OCI-LY7 (cell line): ENCODE data around the gene ZBTB20. TPM values are rescaled to one million over a fixed set of nuclear protein-coding genes. Genes with fewer than 3 reads are reported as not detected.

ENCODE experiments used
- BruUV-seq: library from RNA; stranded (reverse); fragments of 400-500 nt; replicated peaks from 2 replicates; lab custom pipeline; 2021; lab: Mats Ljungman, UMichigan
- CTCF ChIA-PET: fragments of 300-600 bp; sonication (Branson Sonifier 250); formaldehyde crosslinking; loops from one replicate; lab custom pipeline; 2022; ENCODE audit warnings: antibody characterized with exemption; ENCODE audit not compliant: unreplicated experiment; lab: Charles Lee
- POLR2A ChIA-PET: fragments of 300-600 bp; sonication (Branson Sonifier 250); formaldehyde crosslinking; loops from one replicate; lab custom pipeline; 2022; ENCODE audit warnings: antibody characterized with exemption; lab: Charles Lee
- DNase-seq: peaks from one replicate; pipeline ENCODE4 v3.0.0-alpha.2; 2015; ENCODE audit warnings: low spot score
- H2AFZ ChIP-seq: fragments of 200-600 bp; sonication (generic), shearing (Covaris generic); 2 replicates; pipeline ENCODE4 v1.6.1; 2014; ENCODE audit warnings: mild to moderate bottlenecking, antibody characterized with exemption, low read length, moderate library complexity
- H3K27ac ChIP-seq: fragments of 200-600 bp; sonication (generic); 2 replicates; pipeline ENCODE4 v1.5.1; 2014; ENCODE audit warnings: mixed run types, low read depth, mild to moderate bottlenecking, moderate library complexity, low read length, inconsistent platforms; ENCODE audit not compliant: poor library complexity, severe bottlenecking
- H3K36me3 ChIP-seq: fragments of 200-600 bp; sonication (generic); 2 replicates; pipeline ENCODE4 v1.6.1; 2014; ENCODE audit warnings: mild to moderate bottlenecking, antibody characterized with exemption, low read length, moderate library complexity, mixed read lengths; ENCODE audit not compliant: insufficient read depth
- H3K4me1 ChIP-seq: fragments of 200-600 bp; sonication (generic); 2 replicates; pipeline ENCODE4 v1.5.1; 2014; ENCODE audit warnings: mild to moderate bottlenecking, low read length; ENCODE audit not compliant: insufficient read depth, poor library complexity, severe bottlenecking
- H3K4me2 ChIP-seq: fragments of 200-600 bp; sonication (generic); 2 replicates; pipeline ENCODE4 v1.6.1; 2014; ENCODE audit warnings: mild to moderate bottlenecking, low read length
- H3K4me3 ChIP-seq: fragments of 200-600 bp; sonication (generic); 2 replicates; pipeline ENCODE4 v1.5.1; 2014; ENCODE audit warnings: mild to moderate bottlenecking, low read depth, low read length; ENCODE audit not compliant: poor library complexity, severe bottlenecking
- H3K79me2 ChIP-seq: fragments of 200-600 bp; sonication (generic); 2 replicates; pipeline ENCODE4 v1.6.1; 2016; ENCODE audit warnings: low read depth, mild to moderate bottlenecking, low read length, moderate library complexity, mixed read lengths; ENCODE audit not compliant: insufficient read depth
- H3K9me2 ChIP-seq: fragments of 200-600 bp; sonication (generic); 2 replicates; pipeline ENCODE4 v1.6.1; 2016; ENCODE audit warnings: mild to moderate bottlenecking, low read length, mixed read lengths; ENCODE audit not compliant: insufficient read depth
- H3K9me3 ChIP-seq: fragments of 200-600 bp; sonication (generic); 2 replicates; pipeline ENCODE4 v1.6.1; 2014; ENCODE audit warnings: mild to moderate bottlenecking, mixed run types, low read length, mixed read lengths
- H4K20me1 ChIP-seq: fragments of 200-600 bp; sonication (generic); 2 replicates; pipeline ENCODE4 v1.6.1; 2014; ENCODE audit warnings: mild to moderate bottlenecking, antibody characterized with exemption, low read length, moderate library complexity, mixed read lengths; ENCODE audit not compliant: insufficient read depth
- EZH2phosphoT487 ChIP-seq: fragments of 200-600 bp; sonication (generic); IDR thresholded peaks from 2 replicates; pipeline ENCODE4 v1.6.1; 2018; ENCODE audit warnings: low read depth, borderline replicate concordance, mild to moderate bottlenecking, mixed run types, antibody characterized with exemption, low read length, moderate library complexity, mixed read lengths
- intact Hi-C: fragments of 100-400 bp; cut with micrococcal nuclease; formaldehyde crosslinking; loops from one replicate; pipeline ENCODE4 v1.10.0; 2022; ENCODE audit not compliant: unreplicated experiment
- total RNA-seq, 2 experiments: library from RNA; depleted of rRNA in 1 of 2; stranded (reverse); fragments of >200 nt in 1 of 2; shearing (Covaris generic) in 1 of 2; gene quantifications; 2 replicates each; pipeline ENCODE4 v1.2.3, GENCODE V29; 2014 to 2022
- TF ChIP-seq, protein P1 (sequence below): fragments of 200-600 bp; sonication (generic); conservative IDR thresholded peaks from 2 replicates; pipeline ENCODE4 v1.5.1; 2014; ENCODE audit warnings: mild to moderate bottlenecking, antibody characterized with exemption, low read length, moderate library complexity, mixed read lengths

ZBTB20 gene
- total RNA-seq, 2 experiments from 2014 or later = 5.5 to 11.8 TPM

DNA sequence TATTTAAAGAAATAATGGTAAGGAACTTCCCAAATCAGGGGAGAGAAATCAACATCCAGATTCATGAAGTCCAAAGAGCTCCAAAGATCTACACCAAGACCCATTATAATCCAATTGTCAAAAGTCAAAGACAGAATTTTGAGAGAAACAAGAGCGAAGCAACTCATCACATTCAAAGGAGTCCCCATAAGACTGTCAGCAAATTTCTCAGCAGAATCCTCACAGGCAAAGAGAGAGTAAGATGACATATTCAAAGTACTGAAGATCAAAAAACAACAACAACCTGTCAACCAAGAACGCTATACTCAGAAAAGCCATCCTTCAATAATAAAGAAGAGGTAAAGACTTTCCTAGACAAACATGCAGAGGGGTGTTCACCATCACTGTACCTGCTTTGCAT lies 511.2 kb downstream of the ZBTB20 start:
- TF ChIP-seq EZH2phosphoT487 = no peak
- TF ChIP-seq, protein P1, sequence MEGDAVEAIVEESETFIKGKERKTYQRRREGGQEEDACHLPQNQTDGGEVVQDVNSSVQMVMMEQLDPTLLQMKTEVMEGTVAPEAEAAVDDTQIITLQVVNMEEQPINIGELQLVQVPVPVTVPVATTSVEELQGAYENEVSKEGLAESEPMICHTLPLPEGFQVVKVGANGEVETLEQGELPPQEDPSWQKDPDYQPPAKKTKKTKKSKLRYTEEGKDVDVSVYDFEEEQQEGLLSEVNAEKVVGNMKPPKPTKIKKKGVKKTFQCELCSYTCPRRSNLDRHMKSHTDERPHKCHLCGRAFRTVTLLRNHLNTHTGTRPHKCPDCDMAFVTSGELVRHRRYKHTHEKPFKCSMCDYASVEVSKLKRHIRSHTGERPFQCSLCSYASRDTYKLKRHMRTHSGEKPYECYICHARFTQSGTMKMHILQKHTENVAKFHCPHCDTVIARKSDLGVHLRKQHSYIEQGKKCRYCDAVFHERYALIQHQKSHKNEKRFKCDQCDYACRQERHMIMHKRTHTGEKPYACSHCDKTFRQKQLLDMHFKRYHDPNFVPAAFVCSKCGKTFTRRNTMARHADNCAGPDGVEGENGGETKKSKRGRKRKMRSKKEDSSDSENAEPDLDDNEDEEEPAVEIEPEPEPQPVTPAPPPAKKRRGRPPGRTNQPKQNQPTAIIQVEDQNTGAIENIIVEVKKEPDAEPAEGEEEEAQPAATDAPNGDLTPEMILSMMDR = no peak
- Histone ChIP-seq H4K20me1 (no peaks in the 10 kb centered on the region), H2AFZ (no peak overlapping the region), H3K79me2 (no peaks in the 10 kb centered on the region), H3K9me2 (no peaks in the 10 kb centered on the region), H3K4me1 (no peaks in the 10 kb centered on the region), H3K9me3 (no peaks in the 10 kb centered on the region), H3K4me2 (no peak overlapping the region), H3K4me3 (no peak overlapping the region), H3K36me3 (no peaks in the 10 kb centered on the region), H3K27ac (no peak overlapping the region)
- ChIA-PET CTCF (no interaction called here), POLR2A (no interaction called here)
- intact Hi-C loops = no loop called here
- BruUV-seq = no TSS peak
- no peak for DNase-seq

DNA sequence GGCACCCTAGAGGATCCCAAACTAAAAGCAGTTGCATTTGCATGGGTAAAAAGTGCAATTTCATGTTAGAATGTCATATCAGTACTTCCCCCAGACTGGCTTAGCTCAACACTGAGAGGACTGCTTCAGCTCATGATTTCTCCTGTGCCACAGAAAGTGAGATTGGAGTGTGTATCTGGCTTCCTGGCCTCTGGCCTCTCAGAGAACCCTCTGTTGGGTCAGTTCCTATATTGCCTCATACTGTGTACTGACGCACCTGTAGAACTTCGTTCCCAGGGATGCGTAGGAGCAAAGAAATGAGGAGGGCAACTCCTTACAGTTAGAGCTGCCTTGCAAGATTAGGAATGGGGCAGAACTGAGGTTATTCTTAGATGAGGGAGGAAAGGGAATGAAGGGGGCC lies 512.5 kb downstream of the ZBTB20 start:
- no peak overlapping the region for H3K4me2 ChIP-seq
- ChIA-PET POLR2A (no interaction called here), CTCF (no interaction called here)
- H3K9me3 ChIP-seq = no peaks in the 10 kb centered on the region
- intact Hi-C loops = no loop called here
- H4K20me1 ChIP-seq = no peaks in the 10 kb centered on the region
- TF ChIP-seq EZH2phosphoT487 = no peak
- TF ChIP-seq, protein P1 = no peak
- H3K4me3 ChIP-seq = no peak overlapping the region
- no peaks in the 10 kb centered on the region for H3K4me1 ChIP-seq
- H3K79me2 ChIP-seq = no peaks in the 10 kb centered on the region
- BruUV-seq = no TSS peak
- DNase-seq = no peak
- H3K27ac ChIP-seq = no peak overlapping the region
- H2AFZ ChIP-seq = no peak overlapping the region
- no peaks in the 10 kb centered on the region for H3K9me2 ChIP-seq
- no peaks in the 10 kb centered on the region for H3K36me3 ChIP-seq

DNA sequence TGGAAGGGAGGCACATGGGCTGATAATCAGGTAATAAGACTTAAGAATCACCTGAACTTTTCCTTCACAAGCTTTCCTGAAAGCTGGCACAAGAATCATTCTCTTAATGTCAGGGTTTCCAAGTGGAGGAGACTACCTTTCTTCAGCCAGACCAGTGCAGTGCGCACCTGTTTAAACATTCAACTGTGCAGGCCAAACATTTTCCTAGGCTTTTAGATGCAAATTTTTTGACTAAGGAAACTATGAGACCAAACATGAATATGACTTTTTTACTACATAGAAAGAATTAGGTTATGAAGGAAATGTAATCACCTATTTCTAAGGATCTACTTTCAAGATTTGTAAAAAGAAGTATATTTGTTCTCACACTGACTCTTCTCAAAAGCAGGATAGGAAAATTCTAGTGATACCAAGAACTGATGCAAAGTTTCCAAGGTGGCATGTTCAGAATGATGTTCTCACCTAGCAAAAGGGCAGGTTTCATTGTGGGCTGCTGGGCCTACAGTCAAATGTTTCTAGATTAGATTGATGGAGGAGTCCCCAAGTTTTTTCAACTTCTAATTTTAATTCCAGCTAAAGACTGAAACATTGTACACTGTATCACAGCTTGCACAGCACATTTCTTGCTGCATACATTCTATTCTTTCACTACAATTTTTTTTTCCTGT lies 514.2 kb downstream of the ZBTB20 start:
- no TSS peak for BruUV-seq
- intact Hi-C loops = no loop called here
- Histone ChIP-seq H3K79me2 (no peaks in the 10 kb centered on the region), H3K4me3 (no peak overlapping the region), H3K9me2 (no peaks in the 10 kb centered on the region), H3K27ac (no peak overlapping the region), H3K4me2 (no peak overlapping the region), H3K4me1 (no peaks in the 10 kb centered on the region), H3K9me3 (no peaks in the 10 kb centered on the region), H4K20me1 (no peaks in the 10 kb centered on the region), H2AFZ (no peak overlapping the region), H3K36me3 (no peaks in the 10 kb centered on the region)
- DNase-seq = no peak
- TF ChIP-seq, protein P1 = no peak
- TF ChIP-seq EZH2phosphoT487 = no peak
- POLR2A ChIA-PET = no interaction called here
- CTCF ChIA-PET = no interaction called here
